ENCODE measurements around the gene MDGA2. TPM values are rescaled to one million over a fixed set of nuclear protein-coding genes. Genes with fewer than 3 reads are reported as not detected.

Gene MDGA2
- total RNA-seq, 1 experiment from 2014 or later, result not detected

DNA sequence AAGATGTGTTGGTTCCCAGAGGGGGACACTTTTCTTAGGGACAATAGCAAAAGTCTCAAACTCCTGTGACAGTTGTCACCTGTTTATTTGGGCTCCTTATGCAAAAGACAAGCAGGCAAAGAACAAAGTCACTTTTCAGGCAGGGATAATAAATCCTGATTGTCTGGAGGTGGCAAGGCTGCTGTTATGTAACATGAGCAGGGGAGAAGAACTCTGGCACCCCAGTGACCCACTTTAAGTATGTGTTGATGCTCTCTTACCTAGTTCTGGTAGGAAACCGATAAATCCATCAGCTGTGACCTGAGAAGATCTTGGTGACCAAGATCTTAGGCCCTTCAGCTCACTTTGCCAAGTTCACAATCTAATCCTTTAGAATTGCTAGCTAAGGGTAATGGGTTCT lies 17.4 kb downstream of the MDGA2 start:
- ChIA-PET CTCF (no interaction called here), RAD21 (ENCODE audit: low non-redundant PET in 1 of 2, low total read pairs in 2 of 2, uncharacterized antibody in 2 of 2, unreplicated experiment in 2 of 2) (no interaction called here), POLR2A (no interaction called here)
- Histone ChIP-seq H3K4me1 (ENCODE audit: control insufficient read depth in 1 of 2, insufficient read depth in 2 of 2, low read length in 2 of 2) (no peaks in the 10 kb centered on the region), H3K27ac (ENCODE audit: low read depth, low read length) (no peak overlapping the region), H3K4me2 (ENCODE audit: low read length) (no peak overlapping the region), H3K9me2 (ENCODE audit: insufficient read depth) (no peaks in the 10 kb centered on the region), H3K9me3 (ENCODE audit: control insufficient read depth in 1 of 2, insufficient read depth in 1 of 2, low read depth in 1 of 2, low read length in 2 of 2) (peaks cover 0 to 6% of the 10 kb centered on the region in 2 experiments; a peak in 1 of 4 replicates), H3K4me3 (replicated peaks in 1 of 2; ENCODE audit: low read depth in 1 of 2, low read length in 2 of 2) (no peak overlapping the region), H3K9ac (ENCODE audit: low read length) (no peak overlapping the region), H3K79me2 (ENCODE audit: insufficient read depth, low read length) (no peaks in the 10 kb centered on the region), H3K27me3 (ENCODE audit: insufficient read depth, low read length) (no peaks in the 10 kb centered on the region), H4K20me1 (ENCODE audit: insufficient read depth) (no peaks in the 10 kb centered on the region), H3K36me3 (ENCODE audit: control insufficient read depth in 1 of 2, insufficient read depth in 2 of 2, low read length in 2 of 2) (no peaks in the 10 kb centered on the region), H2AFZ (ENCODE audit: low read depth, low read length, poor library complexity, severe bottlenecking) (no peak overlapping the region)
- intact Hi-C loops (cut with micrococcal nuclease), result no loop called here
- TF ChIP-seq EGR1 (IDR thresholded peaks at IDR 0.05; ENCODE audit: low read depth) (no peak), ZFX (IDR thresholded peaks at IDR 0.05) (no peak), EZH2 (IDR thresholded peaks at IDR 0.05) (no peak), SRF (IDR thresholded peaks at IDR 0.05; ENCODE audit: low read depth) (no peak), POLR2AphosphoS5 (IDR thresholded peaks at IDR 0.05; ENCODE audit: low read depth, low read length) (no peak), TCF7L2 (IDR thresholded peaks at IDR 0.05; ENCODE audit: borderline replicate concordance, extremely low read depth, insufficient read depth, insufficient read length) (no peak), ZNF274 (IDR thresholded peaks at IDR 0.05; ENCODE audit: low read depth, low read length) (no peak), CEBPB (IDR thresholded peaks at IDR 0.05; ENCODE audit: low read depth) (no peak), JUND (IDR thresholded peaks at IDR 0.05) (no peak)
- TF ChIP-seq, protein P1, sequence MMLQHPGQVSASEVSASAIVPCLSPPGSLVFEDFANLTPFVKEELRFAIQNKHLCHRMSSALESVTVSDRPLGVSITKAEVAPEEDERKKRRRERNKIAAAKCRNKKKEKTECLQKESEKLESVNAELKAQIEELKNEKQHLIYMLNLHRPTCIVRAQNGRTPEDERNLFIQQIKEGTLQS (IDR thresholded peaks at IDR 0.05), result no peak
- ATAC-seq (no peak), DNase-seq (ENCODE audit: low read depth, low spot score) (no peak)
- BruUV-seq (replicated peaks), result no TSS peak

DNA sequence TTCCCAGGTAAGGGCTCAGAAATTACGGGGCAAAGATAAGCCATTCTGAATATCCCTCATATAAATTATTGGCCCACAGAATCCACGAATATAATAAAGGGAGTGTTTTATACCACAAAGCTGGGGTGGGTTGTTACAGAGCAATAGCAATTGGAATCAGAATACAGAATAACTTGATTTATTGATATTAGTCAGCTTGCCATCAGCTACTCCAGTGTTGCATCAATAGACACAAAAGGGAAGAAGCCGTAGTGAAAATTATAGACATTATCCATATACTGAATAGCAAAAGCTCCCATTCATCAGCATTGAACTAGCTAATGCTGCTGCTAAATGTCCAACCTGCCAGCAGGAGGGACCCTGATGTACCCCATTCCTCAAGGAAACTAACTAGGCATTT lies 18.3 kb downstream of the MDGA2 start:
- Histone ChIP-seq H3K4me1 (ENCODE audit: control insufficient read depth in 1 of 2, insufficient read depth in 2 of 2, low read length in 2 of 2) (no peaks in the 10 kb centered on the region), H3K9me3 (ENCODE audit: control insufficient read depth in 1 of 2, insufficient read depth in 1 of 2, low read depth in 1 of 2, low read length in 2 of 2) (peaks cover 0 to 7% of the 10 kb centered on the region in 2 experiments; a peak in 1 of 4 replicates), H3K36me3 (ENCODE audit: control insufficient read depth in 1 of 2, insufficient read depth in 2 of 2, low read length in 2 of 2) (no peaks in the 10 kb centered on the region), H3K9me2 (ENCODE audit: insufficient read depth) (no peaks in the 10 kb centered on the region), H3K4me2 (ENCODE audit: low read length) (no peak overlapping the region), H3K79me2 (ENCODE audit: insufficient read depth, low read length) (no peaks in the 10 kb centered on the region), H2AFZ (ENCODE audit: low read depth, low read length, poor library complexity, severe bottlenecking) (no peak overlapping the region), H3K9ac (ENCODE audit: low read length) (no peak overlapping the region), H3K4me3 (replicated peaks in 1 of 2; ENCODE audit: low read depth in 1 of 2, low read length in 2 of 2) (no peak overlapping the region), H3K27ac (ENCODE audit: low read depth, low read length) (no peak overlapping the region), H3K27me3 (ENCODE audit: insufficient read depth, low read length) (no peaks in the 10 kb centered on the region), H4K20me1 (ENCODE audit: insufficient read depth) (no peaks in the 10 kb centered on the region)
- BruUV-seq (replicated peaks), result no TSS peak
- intact Hi-C loops (cut with micrococcal nuclease), result no loop called here
- TF ChIP-seq ZFX (IDR thresholded peaks at IDR 0.05), result no peak
- TF ChIP-seq ZNF274 (IDR thresholded peaks at IDR 0.05; ENCODE audit: low read depth, low read length), result no peak
- TF ChIP-seq, protein P2, sequence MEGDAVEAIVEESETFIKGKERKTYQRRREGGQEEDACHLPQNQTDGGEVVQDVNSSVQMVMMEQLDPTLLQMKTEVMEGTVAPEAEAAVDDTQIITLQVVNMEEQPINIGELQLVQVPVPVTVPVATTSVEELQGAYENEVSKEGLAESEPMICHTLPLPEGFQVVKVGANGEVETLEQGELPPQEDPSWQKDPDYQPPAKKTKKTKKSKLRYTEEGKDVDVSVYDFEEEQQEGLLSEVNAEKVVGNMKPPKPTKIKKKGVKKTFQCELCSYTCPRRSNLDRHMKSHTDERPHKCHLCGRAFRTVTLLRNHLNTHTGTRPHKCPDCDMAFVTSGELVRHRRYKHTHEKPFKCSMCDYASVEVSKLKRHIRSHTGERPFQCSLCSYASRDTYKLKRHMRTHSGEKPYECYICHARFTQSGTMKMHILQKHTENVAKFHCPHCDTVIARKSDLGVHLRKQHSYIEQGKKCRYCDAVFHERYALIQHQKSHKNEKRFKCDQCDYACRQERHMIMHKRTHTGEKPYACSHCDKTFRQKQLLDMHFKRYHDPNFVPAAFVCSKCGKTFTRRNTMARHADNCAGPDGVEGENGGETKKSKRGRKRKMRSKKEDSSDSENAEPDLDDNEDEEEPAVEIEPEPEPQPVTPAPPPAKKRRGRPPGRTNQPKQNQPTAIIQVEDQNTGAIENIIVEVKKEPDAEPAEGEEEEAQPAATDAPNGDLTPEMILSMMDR (IDR thresholded peaks at IDR 0.05 in 2 of 3, conservative IDR thresholded peaks at IDR 0.05 in 1 of 3; ENCODE audit: borderline replicate concordance in 1 of 3, insufficient read depth in 1 of 3, low read depth in 2 of 3, low read length in 2 of 3), result no peak
- TF ChIP-seq, protein P1 (IDR thresholded peaks at IDR 0.05), result no peak
- TF ChIP-seq SIN3A (IDR thresholded peaks at IDR 0.05; ENCODE audit: low read depth), result no peak
- TF ChIP-seq, protein P3, sequence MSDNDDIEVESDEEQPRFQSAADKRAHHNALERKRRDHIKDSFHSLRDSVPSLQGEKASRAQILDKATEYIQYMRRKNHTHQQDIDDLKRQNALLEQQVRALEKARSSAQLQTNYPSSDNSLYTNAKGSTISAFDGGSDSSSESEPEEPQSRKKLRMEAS (IDR thresholded peaks at IDR 0.05), result no peak
- TF ChIP-seq FOSL1 (IDR thresholded peaks at IDR 0.05; ENCODE audit: low read depth), result no peak
- TF ChIP-seq TCF7L2 (IDR thresholded peaks at IDR 0.05; ENCODE audit: borderline replicate concordance, extremely low read depth, insufficient read depth, insufficient read length), result no peak
- no peak for TF ChIP-seq CBX3 (IDR thresholded peaks at IDR 0.05; ENCODE audit: low read depth)
- ChIA-PET CTCF (no interaction called here), RAD21 (ENCODE audit: low non-redundant PET in 1 of 2, low total read pairs in 2 of 2, uncharacterized antibody in 2 of 2, unreplicated experiment in 2 of 2) (no interaction called here), POLR2A (no interaction called here)
- DNase-seq (ENCODE audit: low read depth, low spot score) (no peak), ATAC-seq (no peak)
